T-helper 17 cell (primary cell): ENCODE measurements around the gene BMP15. TPM values are rescaled to one million over a fixed set of nuclear protein-coding genes. Genes with fewer than 3 reads are reported as not detected.

Experiments used
- ATAC-seq: fragments of 150-1000 bp; cut with Tn5 transposase; 2 replicates; pipeline ENCODE4 v1.10.0; 2021; ENCODE audit warnings: mild to moderate bottlenecking, moderate library complexity
- DNase-seq, 3 donors: peaks; one replicate each; pipeline versions ENCODE4 v3.0.0 to v3.0.0-alpha.2; 2020 to 2021
- H3K9me3 ChIP-seq: one replicate; pipeline ENCODE4 v1.7.0; 2013; ENCODE audit warnings: low read length, mild to moderate bottlenecking; ENCODE audit not compliant: control insufficient read depth, poor library complexity, severe bottlenecking
- H3K27ac Mint-ChIP-seq: one replicate; pipeline ENCODE4 v1.8.0; 2022; ENCODE audit warnings: mild to moderate bottlenecking, moderate library complexity, mixed read lengths
- H3K27me3 Mint-ChIP-seq: one replicate; pipeline ENCODE4 v1.8.0; 2022; ENCODE audit warnings: mixed read lengths
- H3K36me3 Mint-ChIP-seq: one replicate; pipeline ENCODE4 v1.8.0; 2022; ENCODE audit warnings: low read depth, mixed read lengths
- H3K4me1 Mint-ChIP-seq: one replicate; pipeline ENCODE4 v1.8.0; 2022; ENCODE audit warnings: mild to moderate bottlenecking, mixed read lengths
- H3K4me3 Mint-ChIP-seq: one replicate; pipeline ENCODE4 v1.8.0; 2022; ENCODE audit warnings: mild to moderate bottlenecking, moderate library complexity, mixed read lengths
- total RNA-seq, 4 donors: library from RNA in 2 of 4; stranded (reverse) in 2 of 4; gene quantifications; one replicate each; pipeline ENCODE4 v1.2.3 and lab custom pipeline; 2022 to 2026

BMP15 gene
- total RNA-seq, 2 donors from 2014 or later: not detected

GRCh38 chrX:50920132-50920531 lies 9.6 kb downstream of the BMP15 start:
- ATAC-seq: no peak

GRCh38 chrX:50927127-50927526 lies 16.6 kb downstream of the BMP15 start:
- H3K27me3 Mint-ChIP-seq: peaks cover 5% of the 10 kb centered on the region
- no peaks in the 10 kb centered on the region for H3K9me3 ChIP-seq
- no peaks in the 10 kb centered on the region for H3K4me1 Mint-ChIP-seq
- no peak for DNase-seq
- no peak for ATAC-seq
- no peak overlapping the region for H3K27ac Mint-ChIP-seq
- no peak overlapping the region for H3K4me3 Mint-ChIP-seq
- H3K36me3 Mint-ChIP-seq: no peaks in the 10 kb centered on the region

More at GRCh38 chrX:50920132-50920531, 9.6 kb downstream of the BMP15 start:
- no peak overlapping the region for H3K4me3 Mint-ChIP-seq
- no peaks in the 10 kb centered on the region for H3K36me3 Mint-ChIP-seq
- no peaks in the 10 kb centered on the region for H3K9me3 ChIP-seq
- no peaks in the 10 kb centered on the region for H3K27me3 Mint-ChIP-seq
- H3K27ac Mint-ChIP-seq: no peak overlapping the region
- no peak for DNase-seq
- H3K4me1 Mint-ChIP-seq: no peaks in the 10 kb centered on the region

GRCh38 chrX:50941638-50942037 lies 31.1 kb downstream of the BMP15 start:
- no peak for DNase-seq
- no peak for ATAC-seq
- peaks cover 2% of the 10 kb centered on the region for H3K4me1 Mint-ChIP-seq
- H3K36me3 Mint-ChIP-seq: no peaks in the 10 kb centered on the region
- H3K9me3 ChIP-seq: no peaks in the 10 kb centered on the region
- H3K4me3 Mint-ChIP-seq: no peak overlapping the region
- no peaks in the 10 kb centered on the region for H3K27me3 Mint-ChIP-seq
- H3K27ac Mint-ChIP-seq: no peak overlapping the region

GRCh38 chrX:50942471-50942870 lies 31.9 kb downstream of the BMP15 start:
- Mint-ChIP-seq H3K27ac (no peak overlapping the region), H3K36me3 (no peaks in the 10 kb centered on the region)

GRCh38 chrX:50952406-50952805 lies 41.9 kb downstream of the BMP15 start:
- no peak for DNase-seq
- H3K4me3 Mint-ChIP-seq: no peak overlapping the region
- peaks cover 4% of the 10 kb centered on the region for H3K27me3 Mint-ChIP-seq
- no peaks in the 10 kb centered on the region for H3K9me3 ChIP-seq
- H3K36me3 Mint-ChIP-seq: peaks cover 2% of the 10 kb centered on the region
- H3K27ac Mint-ChIP-seq: no peak overlapping the region
- no peak for ATAC-seq
- H3K4me1 Mint-ChIP-seq: no peaks in the 10 kb centered on the region

More at GRCh38 chrX:50942471-50942870, 31.9 kb downstream of the BMP15 start:
- ATAC-seq: no peak
- DNase-seq: no peak
- Mint-ChIP-seq H3K4me1 (peaks cover 2% of the 10 kb centered on the region), H3K27me3 (no peaks in the 10 kb centered on the region), H3K4me3 (no peak overlapping the region)
- no peaks in the 10 kb centered on the region for H3K9me3 ChIP-seq

GRCh38 chrX:50953832-50954231 lies 43.3 kb downstream of the BMP15 start:
- H3K4me1 Mint-ChIP-seq: no peaks in the 10 kb centered on the region
- H3K27ac Mint-ChIP-seq: no peak overlapping the region
- H3K4me3 Mint-ChIP-seq: no peak overlapping the region
- ATAC-seq: no peak
- peaks cover 4% of the 10 kb centered on the region for H3K27me3 Mint-ChIP-seq
- no peak for DNase-seq
- H3K9me3 ChIP-seq: no peaks in the 10 kb centered on the region
- H3K36me3 Mint-ChIP-seq: peaks cover 2% of the 10 kb centered on the region

- no peak overlapping the region for H3K4me3 Mint-ChIP-seq
- DNase-seq (no peak), ATAC-seq (no peak)
- H3K36me3 Mint-ChIP-seq: no peaks in the 10 kb centered on the region
- no peaks in the 10 kb centered on the region for H3K9me3 ChIP-seq
- H3K4me1 Mint-ChIP-seq: no peaks in the 10 kb centered on the region
- H3K27me3 Mint-ChIP-seq: no peaks in the 10 kb centered on the region
- H3K27ac Mint-ChIP-seq: no peak overlapping the region
Observed at GRCh38 chrX:50962156-50962555, 51.6 kb downstream of the BMP15 start.

GRCh38 chrX:50963842-50964241 lies 53.3 kb downstream of the BMP15 start:
- H3K9me3 ChIP-seq: no peaks in the 10 kb centered on the region
- ATAC-seq (no peak), DNase-seq (no peak)
- no peaks in the 10 kb centered on the region for H3K27me3 Mint-ChIP-seq
- H3K4me1 Mint-ChIP-seq: no peaks in the 10 kb centered on the region
- H3K4me3 Mint-ChIP-seq: no peak overlapping the region
- no peak overlapping the region for H3K27ac Mint-ChIP-seq
- no peaks in the 10 kb centered on the region for H3K36me3 Mint-ChIP-seq

Other genes starting within 250 kb of the BMP15 start
- 1 to 10 TPM in 1 of 2 donors, under 1 TPM in 1; 0.02 to 1.6 TPM for gene SHROOM4, start 96.5 kb upstream of the BMP15 start, total RNA-seq